Colonic mucosa (tissue), 4 donors: Measurements from ENCODE around the gene BCL11A. TPM values are rescaled to one million over a fixed set of nuclear protein-coding genes. Genes with fewer than 3 reads are reported as not detected.

Experiments used
- DNase-seq: peaks from one replicate; pipeline ENCODE4 v3.0.0-alpha.2; 2020
- H3K27ac ChIP-seq: fragments of 200-600 bp; one replicate; pipeline ENCODE4 v1.8.0; 2021
- H3K27me3 ChIP-seq: fragments of 200-600 bp; one replicate; pipeline ENCODE4 v1.8.0; 2021
- H3K36me3 ChIP-seq: fragments of 200-600 bp; one replicate; pipeline ENCODE4 v1.8.0; 2021
- H3K4me1 ChIP-seq: fragments of 200-600 bp; one replicate; pipeline ENCODE4 v1.8.0; 2021; ENCODE audit warnings: mild to moderate bottlenecking
- H3K4me3 ChIP-seq: fragments of 200-600 bp; one replicate; pipeline ENCODE4 v1.8.0; 2021
- H3K9ac ChIP-seq, 2 donors: one replicate each; pipeline ENCODE4 v1.7.0; 2013; ENCODE audit warnings: control low read depth in 2 of 2, low read depth in 2 of 2, low read length in 2 of 2
- H3K9me3 ChIP-seq: fragments of 200-600 bp; one replicate; pipeline ENCODE4 v1.8.0; 2021
- CTCF ChIP-seq: fragments of 200-600 bp; IDR thresholded peaks from one replicate; pipeline ENCODE4 v1.8.0; 2022; ENCODE audit warnings: antibody characterized with exemption, mild to moderate bottlenecking
- intact Hi-C: fragments of 100-400 bp; cut with DNase I; formaldehyde crosslinking; loops from one replicate; pipeline ENCODE4 v1.14.1; 2022
- total RNA-seq, 2 donors: library from RNA; stranded (reverse); fragmentation: NEBNext Ultra II Directional in 1 of 2; extraction: Animal tissue kit (Norgen Biotek cat#: 25700) in 1 of 2; gene quantifications; one replicate each; pipeline ENCODE4 v1.2.1, GENCODE V29; 2021
- donor health status: healthy.
- donor health status: DM: no; HTN: no; CAD: no.
- donor health status: DM: no; HTN: no; CAD: no.

The BCL11A gene
- total RNA-seq, 2 donors from 2014 or later = 22.9 to 27.1 TPM

DNA sequence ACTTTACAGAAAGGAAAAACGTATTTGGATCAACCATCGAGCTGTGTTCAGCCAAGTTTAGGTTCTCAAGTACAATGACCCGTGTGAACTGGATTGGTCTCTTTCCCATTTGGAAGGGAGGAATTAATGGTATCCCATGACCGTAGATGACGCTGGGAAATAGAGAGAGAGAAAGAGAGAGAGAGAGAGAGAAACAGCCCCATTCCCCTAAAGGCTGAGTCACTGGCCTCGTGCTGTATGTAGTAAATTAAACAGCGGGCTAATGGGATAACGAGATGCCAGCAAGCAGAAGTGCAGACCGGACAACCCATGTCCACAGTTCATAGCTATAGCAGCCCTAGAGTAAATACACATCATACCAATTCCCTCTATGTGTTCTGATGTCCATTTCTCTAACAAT is 99.6 kb downstream of the BCL11A start:
- DNase-seq = no peak
- Histone ChIP-seq H3K4me1 (no peaks in the 10 kb centered on the region), H3K27ac (no peak overlapping the region), H3K9me3 (no peaks in the 10 kb centered on the region), H3K9ac (no peak overlapping the region), H3K36me3 (no peaks in the 10 kb centered on the region), H3K4me3 (no peak overlapping the region), H3K27me3 (no peaks in the 10 kb centered on the region)
- no peak for TF ChIP-seq CTCF
- intact Hi-C loops = no loop called here

- Histone ChIP-seq H3K36me3 (no peaks in the 10 kb centered on the region), H3K9me3 (no peaks in the 10 kb centered on the region), H3K9ac (no peak overlapping the region), H3K4me1 (no peaks in the 10 kb centered on the region), H3K27me3 (no peaks in the 10 kb centered on the region), H3K27ac (no peak overlapping the region), H3K4me3 (no peak overlapping the region)
- TF ChIP-seq CTCF = no peak
- intact Hi-C loops = no loop called here
- DNase-seq = no peak
Observed at GRCh38 chr2:60453301-60453700, 100.2 kb downstream of the BCL11A start.

DNA sequence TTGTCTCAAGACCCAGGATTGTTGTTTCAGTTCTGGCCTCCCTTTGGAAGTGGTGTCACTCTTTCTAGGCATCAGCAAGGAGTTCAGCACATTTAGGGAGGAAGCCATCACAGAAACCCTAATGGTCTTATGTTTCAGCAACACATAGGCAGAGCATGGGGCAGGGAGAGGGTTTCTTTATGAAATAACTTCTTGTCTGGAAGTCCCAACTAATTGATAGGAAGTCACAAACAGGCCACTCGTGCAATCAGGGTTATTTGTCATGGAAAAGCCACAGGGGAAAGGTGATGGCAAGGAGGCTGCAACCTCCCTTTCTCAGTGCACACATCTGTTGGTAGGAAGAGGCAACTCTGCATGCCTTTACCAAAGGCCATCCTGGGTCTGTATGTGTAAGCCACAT is 103.0 kb downstream of the BCL11A start:
- Histone ChIP-seq H3K9ac (no peak overlapping the region), H3K27me3 (no peaks in the 10 kb centered on the region), H3K4me3 (no peak overlapping the region), H3K9me3 (no peaks in the 10 kb centered on the region), H3K27ac (no peak overlapping the region), H3K4me1 (no peaks in the 10 kb centered on the region), H3K36me3 (no peaks in the 10 kb centered on the region)
- DNase-seq = no peak
- intact Hi-C loops = no loop called here
- TF ChIP-seq CTCF = no peak

GRCh38 chr2:60447943-60448342 is 105.5 kb downstream of the BCL11A start:
- no peak overlapping the region for H3K4me3 ChIP-seq
- H3K36me3 ChIP-seq = no peaks in the 10 kb centered on the region
- no peak for TF ChIP-seq CTCF
- H3K9me3 ChIP-seq = no peaks in the 10 kb centered on the region
- no peak for DNase-seq
- no peaks in the 10 kb centered on the region for H3K27me3 ChIP-seq
- H3K4me1 ChIP-seq = no peaks in the 10 kb centered on the region
- H3K9ac ChIP-seq = no peak overlapping the region
- intact Hi-C loops = no loop called here
- H3K27ac ChIP-seq = no peak overlapping the region

DNA sequence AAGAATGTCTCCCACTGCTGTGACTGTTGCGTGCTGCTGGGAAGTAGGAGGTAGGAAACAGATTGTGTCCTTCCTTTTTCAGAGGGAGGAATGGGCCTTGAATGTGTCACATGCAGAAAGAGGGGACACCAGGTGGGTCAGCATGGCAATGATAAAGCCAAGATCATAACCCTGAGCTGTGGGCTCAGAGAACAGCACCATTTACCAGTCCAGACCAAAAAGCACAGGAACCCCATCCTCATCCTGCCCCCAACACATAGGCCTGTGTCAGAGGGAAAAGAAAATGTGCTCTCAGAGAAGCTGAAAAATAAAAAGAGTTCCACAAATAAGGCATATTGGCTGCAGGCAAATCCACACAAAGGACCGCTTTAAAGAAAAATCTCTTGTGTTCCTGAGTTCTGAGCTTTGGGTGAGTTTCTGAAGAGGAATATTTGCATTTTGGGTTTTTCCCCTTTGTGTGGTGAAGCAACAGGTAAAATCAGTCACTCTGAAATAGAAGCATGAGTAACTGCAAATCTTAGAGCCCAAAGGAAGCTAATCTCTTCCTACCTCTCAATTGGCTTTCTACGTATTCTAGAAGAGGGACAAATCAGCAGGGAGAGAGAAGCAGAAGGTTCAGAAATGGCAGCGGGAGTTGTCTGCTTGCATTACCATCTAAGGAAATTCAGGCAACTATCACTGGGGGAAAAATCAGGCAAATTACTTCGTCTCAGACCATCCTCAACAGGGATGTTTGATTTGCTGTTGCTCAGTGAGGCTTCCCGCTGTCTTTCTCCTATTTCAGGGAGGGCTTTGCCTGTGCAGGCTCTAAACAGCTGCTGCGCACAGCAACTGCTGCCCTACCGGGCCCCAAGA is 106.8 kb downstream of the BCL11A start:
- Histone ChIP-seq H3K27ac (no peak overlapping the region), H3K4me1 (no peaks in the 10 kb centered on the region), H3K9ac (no peak overlapping the region), H3K4me3 (no peak overlapping the region), H3K36me3 (no peaks in the 10 kb centered on the region), H3K27me3 (no peaks in the 10 kb centered on the region), H3K9me3 (no peaks in the 10 kb centered on the region)
- intact Hi-C loops = no loop called here
- TF ChIP-seq CTCF = no peak
- DNase-seq = no peak
